SK-N-SH treated with all-trans-retinoic acid at 6 μM for 48 hours (cell line): ENCODE data around the gene FAM228B.

Experiments used
- BACH2 ChIP-seq: fragments of 250-450 bp; sonication (Bioruptor Pico); IDR thresholded peaks from 2 replicates; pipeline ENCODE4 v1.9.0; 2021; ENCODE audit warnings: mild to moderate bottlenecking, borderline replicate concordance
- CSDC2 ChIP-seq: fragments of 250-450 bp; sonication (Bioruptor Pico); IDR thresholded peaks from 2 replicates; pipeline ENCODE4 v1.5.0; 2020; ENCODE audit warnings: mild to moderate bottlenecking, moderate library complexity
- ESRRG ChIP-seq: fragments of 250-450 bp; sonication (Bioruptor Pico); IDR thresholded peaks from 2 replicates; pipeline ENCODE4 v1.6.1; 2021; ENCODE audit warnings: mild to moderate bottlenecking
- PPARA ChIP-seq: fragments of 250-450 bp; sonication (Bioruptor Pico); IDR thresholded peaks from 2 replicates; pipeline ENCODE4 v1.5.0; 2020; ENCODE audit warnings: mild to moderate bottlenecking, borderline replicate concordance
- RARB ChIP-seq: fragments of 250-450 bp; sonication (Bioruptor Pico); IDR thresholded peaks from 2 replicates; pipeline ENCODE4 v1.8.0; 2021; ENCODE audit warnings: mild to moderate bottlenecking, moderate library complexity
- TCF4 ChIP-seq: fragments of 250-450 bp; sonication (Bioruptor Pico); IDR thresholded peaks from 2 replicates; pipeline ENCODE4 v1.8.0; 2021; ENCODE audit warnings: mild to moderate bottlenecking, moderate library complexity, borderline replicate concordance
- ZC3H10 ChIP-seq: fragments of 250-450 bp; sonication (Bioruptor Pico); IDR thresholded peaks from 2 replicates; pipeline ENCODE4 v1.5.1; 2021; ENCODE audit warnings: mild to moderate bottlenecking, moderate library complexity
- ZFP3 ChIP-seq: fragments of 250-450 bp; sonication (Bioruptor Pico); IDR thresholded peaks from 2 replicates; pipeline ENCODE4 v1.5.0; 2020; ENCODE audit warnings: mild to moderate bottlenecking, moderate library complexity
- ZFP30 ChIP-seq: fragments of 450-650 bp; formaldehyde crosslinking; IDR thresholded peaks from 2 replicates; pipeline ENCODE4 v1.5.0; 2022; ENCODE audit warnings: mild to moderate bottlenecking, moderate library complexity
- TF ChIP-seq, protein P1 (sequence below): fragments of 250-450 bp; sonication (Bioruptor Pico); IDR thresholded peaks from 2 replicates; pipeline ENCODE4 v1.5.1; 2020; ENCODE audit warnings: low read depth, mild to moderate bottlenecking, moderate library complexity
- TF ChIP-seq, protein P2 (sequence below): fragments of 250-450 bp; sonication (Bioruptor Pico); IDR thresholded peaks from 2 replicates; pipeline ENCODE4 v1.8.0; 2020; ENCODE audit warnings: mild to moderate bottlenecking, moderate library complexity, borderline replicate concordance

DNA sequence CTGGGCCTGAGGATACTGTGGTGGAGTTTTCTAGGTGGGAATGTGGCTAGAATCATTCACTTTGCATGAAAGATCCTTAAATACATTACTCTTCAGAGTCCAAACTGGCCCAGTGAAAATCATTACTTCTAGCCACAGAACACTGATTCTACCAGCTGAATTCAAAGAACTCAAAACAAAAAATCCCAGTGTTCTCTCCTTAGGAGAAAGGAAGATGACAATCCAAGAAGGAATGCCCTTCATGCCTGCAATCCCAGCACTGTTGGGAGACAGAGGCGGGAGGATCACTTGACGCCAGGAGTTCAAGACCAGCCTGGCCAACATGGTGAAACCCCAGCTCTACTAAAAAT lies 86.8 kb downstream of the FAM228B start:
- TF ChIP-seq ZC3H10 (CRISPR knock-in tag) (no peak), RARB (CRISPR knock-in tag) (no peak), ZFP3 (no peak), PPARA (CRISPR knock-in tag) (no peak), ZFP30 (CRISPR knock-in tag) (no peak), CSDC2 (CRISPR knock-in tag) (no peak), BACH2 (CRISPR knock-in tag) (no peak), ESRRG (CRISPR knock-in tag) (no peak), TCF4 (CRISPR knock-in tag) (no peak)
- TF ChIP-seq, protein P1, sequence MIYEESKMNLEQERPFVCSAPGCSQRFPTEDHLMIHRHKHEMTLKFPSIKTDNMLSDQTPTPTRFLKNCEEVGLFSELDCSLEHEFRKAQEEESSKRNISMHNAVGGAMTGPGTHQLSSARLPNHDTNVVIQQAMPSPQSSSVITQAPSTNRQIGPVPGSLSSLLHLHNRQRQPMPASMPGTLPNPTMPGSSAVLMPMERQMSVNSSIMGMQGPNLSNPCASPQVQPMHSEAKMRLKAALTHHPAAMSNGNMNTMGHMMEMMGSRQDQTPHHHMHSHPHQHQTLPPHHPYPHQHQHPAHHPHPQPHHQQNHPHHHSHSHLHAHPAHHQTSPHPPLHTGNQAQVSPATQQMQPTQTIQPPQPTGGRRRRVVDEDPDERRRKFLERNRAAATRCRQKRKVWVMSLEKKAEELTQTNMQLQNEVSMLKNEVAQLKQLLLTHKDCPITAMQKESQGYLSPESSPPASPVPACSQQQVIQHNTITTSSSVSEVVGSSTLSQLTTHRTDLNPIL (CRISPR knock-in tag) = no peak
- TF ChIP-seq, protein P2, sequence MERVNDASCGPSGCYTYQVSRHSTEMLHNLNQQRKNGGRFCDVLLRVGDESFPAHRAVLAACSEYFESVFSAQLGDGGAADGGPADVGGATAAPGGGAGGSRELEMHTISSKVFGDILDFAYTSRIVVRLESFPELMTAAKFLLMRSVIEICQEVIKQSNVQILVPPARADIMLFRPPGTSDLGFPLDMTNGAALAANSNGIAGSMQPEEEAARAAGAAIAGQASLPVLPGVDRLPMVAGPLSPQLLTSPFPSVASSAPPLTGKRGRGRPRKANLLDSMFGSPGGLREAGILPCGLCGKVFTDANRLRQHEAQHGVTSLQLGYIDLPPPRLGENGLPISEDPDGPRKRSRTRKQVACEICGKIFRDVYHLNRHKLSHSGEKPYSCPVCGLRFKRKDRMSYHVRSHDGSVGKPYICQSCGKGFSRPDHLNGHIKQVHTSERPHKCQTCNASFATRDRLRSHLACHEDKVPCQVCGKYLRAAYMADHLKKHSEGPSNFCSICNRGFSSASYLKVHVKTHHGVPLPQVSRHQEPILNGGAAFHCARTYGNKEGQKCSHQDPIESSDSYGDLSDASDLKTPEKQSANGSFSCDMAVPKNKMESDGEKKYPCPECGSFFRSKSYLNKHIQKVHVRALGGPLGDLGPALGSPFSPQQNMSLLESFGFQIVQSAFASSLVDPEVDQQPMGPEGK (CRISPR knock-in tag) = no peak
